Breast epithelium (tissue), 4 donors: ENCODE data around the gene CAMKK2. TPM values are rescaled to one million over a fixed set of nuclear protein-coding genes. Genes with fewer than 3 reads are reported as not detected.
"Not testable (repeated sequence)": the region's sequence is repeated elsewhere in the genome, so short reads cannot be mapped to it uniquely, and the experiment has no call there.

Experiments used
- DNase-seq, 2 donors: peaks; one replicate each; pipeline ENCODE4 v3.0.0-alpha.2; 2019; ENCODE audit warnings: low spot score in 2 of 2
- H3K27ac ChIP-seq, 2 donors: fragments of 200-600 bp; sonication (generic) in 1 of 2; one replicate each; pipeline ENCODE4 v1.5.1; 2016 to 2019; ENCODE audit warnings: mild to moderate bottlenecking in 1 of 2
- H3K27me3 ChIP-seq, 2 donors: fragments of 200-600 bp; sonication (generic) in 1 of 2; one replicate each; pipeline versions ENCODE4 v1.5.1 to v1.6.0; 2017 to 2019; ENCODE audit warnings: control low read depth in 1 of 2, mild to moderate bottlenecking in 1 of 2
- H3K36me3 ChIP-seq: fragments of 200-600 bp; one replicate; pipeline ENCODE4 v1.5.1; 2019
- H3K4me1 ChIP-seq, 2 donors: fragments of 200-600 bp; sonication (generic); one replicate each; pipeline ENCODE4 v1.5.1; 2016 to 2019; ENCODE audit warnings: control low read depth in 1 of 2
- H3K4me3 ChIP-seq, 3 donors: fragments of 200-600 bp; sonication (generic); 1 replicate in 2 of 3; 2 replicates in 1 of 3; pipeline ENCODE4 v1.5.1; 2016 to 2019; ENCODE audit warnings: mild to moderate bottlenecking in 3 of 3, moderate library complexity in 2 of 3
- H3K9me3 ChIP-seq, 2 donors: fragments of 200-600 bp; sonication (generic) in 1 of 2; one replicate each; pipeline ENCODE4 v1.5.1; 2016 to 2019; ENCODE audit warnings: control low read depth in 1 of 2
- CTCF ChIP-seq, 3 donors: fragments of 450-650 bp; IDR thresholded peaks; one replicate each; pipeline ENCODE4 v1.5.1; 2016 to 2017; ENCODE audit warnings: antibody characterized with exemption in 3 of 3, mild to moderate bottlenecking in 3 of 3, moderate library complexity in 3 of 3
- POLR2A ChIP-seq: fragments of 450-650 bp; IDR thresholded peaks from one replicate; pipeline ENCODE4 v1.6.1; 2016; ENCODE audit warnings: antibody characterized with exemption, mild to moderate bottlenecking, moderate library complexity
- POLR2AphosphoS5 ChIP-seq, 3 donors: sonication (generic); formaldehyde crosslinking; IDR thresholded peaks; one replicate each; pipeline ENCODE4 v1.6.1; 2017; ENCODE audit warnings: antibody characterized with exemption in 3 of 3
- intact Hi-C: fragments of 100-400 bp; cut with DNase I; formaldehyde crosslinking; loops from one replicate; pipeline ENCODE4 v1.15.1; 2023; ENCODE audit warnings: low total_unique reads
- total RNA-seq, 3 donors: library from RNA; depleted of rRNA; stranded (reverse); fragments of >200 nt; gene quantifications; one replicate each; pipeline ENCODE4 v1.1.0, GENCODE V29; 2016

CAMKK2 gene
- total RNA-seq, 3 donors from 2014 or later, result 27.4 to 32.0 (median 29.2) TPM

GRCh38 chr12:121230538-121230907 is 66.0 kb downstream of the CAMKK2 start:
- TF ChIP-seq POLR2AphosphoS5 (IDR thresholded peaks at IDR 0.05) (no peak), CTCF (IDR thresholded peaks at IDR 0.05) (no peak), POLR2A (no peak)
- no peaks in the 10 kb centered on the region for H3K9me3 ChIP-seq
- no peak overlapping the region for H3K4me3 ChIP-seq
- no peak for DNase-seq
- no peaks in the 10 kb centered on the region for H3K27me3 ChIP-seq
- intact Hi-C loops, result no loop called here
- H3K4me1 ChIP-seq, result no peaks in the 10 kb centered on the region
- peak overlapping the region in 1 of 2 donors; percentile 34 for H3K27ac ChIP-seq
- H3K36me3 ChIP-seq, result peaks cover 8% of the 10 kb centered on the region

GRCh38 chr12:121229826-121230537 is 66.5 kb downstream of the CAMKK2 start:
- H3K27me3 ChIP-seq, H3K36me3 ChIP-seq, H3K4me1 ChIP-seq, H3K9me3 ChIP-seq, H3K4me3 ChIP-seq, intact Hi-C loops: not testable (repeated sequence)
- TF ChIP-seq CTCF (IDR thresholded peaks at IDR 0.05), result peak; percentile 56 to 90 (median 85)
- peak overlapping the region in 1 of 2 donors; percentile 34 for H3K27ac ChIP-seq
- DNase-seq, result peak in 1 of 2 donors; percentile 68

- TF ChIP-seq CTCF (IDR thresholded peaks at IDR 0.05) (no peak), POLR2A (no peak), POLR2AphosphoS5 (IDR thresholded peaks at IDR 0.05) (no peak)
- Histone ChIP-seq H3K4me1 (no peaks in the 10 kb centered on the region), H3K27me3 (no peaks in the 10 kb centered on the region), H3K27ac (peak overlapping the region; percentile 34 to 40), H3K4me3 (no peak overlapping the region), H3K36me3 (peaks cover 8% of the 10 kb centered on the region), H3K9me3 (no peaks in the 10 kb centered on the region)
- intact Hi-C loops, result no loop called here
- DNase-seq, result no peak
These were observed 67.4 kb downstream of the CAMKK2 start for GRCh38 chr12:121228919-121229665.

GRCh38 chr12:121227294-121227693 is 69.2 kb downstream of the CAMKK2 start:
- intact Hi-C loops, result no loop called here
- no peak for TF ChIP-seq POLR2A
- TF ChIP-seq POLR2AphosphoS5 (IDR thresholded peaks at IDR 0.05), result peak in 2 of 3 donors; percentile 34 to 52
- TF ChIP-seq CTCF (IDR thresholded peaks at IDR 0.05), result peak in 1 of 3 donors; percentile 36
- Histone ChIP-seq H3K27ac (peak overlapping the region; percentile 69 to 82), H3K36me3 (no peaks in the 10 kb centered on the region), H3K27me3 (no peaks in the 10 kb centered on the region), H3K4me1 (no peaks in the 10 kb centered on the region), H3K4me3 (no peak overlapping the region), H3K9me3 (no peaks in the 10 kb centered on the region)
- DNase-seq, result peak; percentile 71 to 84

- H3K27me3 ChIP-seq, H3K36me3 ChIP-seq, H3K9me3 ChIP-seq, DNase-seq, H3K4me1 ChIP-seq, intact Hi-C loops, H3K4me3 ChIP-seq: not testable (repeated sequence)
- H3K27ac ChIP-seq, result peak overlapping the region; percentile 69 to 82
These were observed 69.6 kb downstream of the CAMKK2 start for GRCh38 chr12:121226871-121227270.
